Stimulated activated CD8-positive, alpha-beta memory T cell treated with anti-CD3 and anti-CD28 coated beads, Interleukin-2, amount 100 ng/mL, for 1 hour (primary cell): ENCODE measurements around the gene ATP2B2.

ENCODE experiments used
- DNase-seq, 2 donors: peaks; one replicate each; pipeline ENCODE4 v3.0.0-alpha.2; 2020; ENCODE audit warnings: low read depth in 2 of 2

ATP2B2 gene

GRCh38 chr3:10510743-10511432, 5.5 kb upstream of the ATP2B2 start:
- DNase-seq, result no peak

GRCh38 chr3:10510086-10510742, 4.8 kb upstream of the ATP2B2 start:
- DNase-seq, result no peak

DNA sequence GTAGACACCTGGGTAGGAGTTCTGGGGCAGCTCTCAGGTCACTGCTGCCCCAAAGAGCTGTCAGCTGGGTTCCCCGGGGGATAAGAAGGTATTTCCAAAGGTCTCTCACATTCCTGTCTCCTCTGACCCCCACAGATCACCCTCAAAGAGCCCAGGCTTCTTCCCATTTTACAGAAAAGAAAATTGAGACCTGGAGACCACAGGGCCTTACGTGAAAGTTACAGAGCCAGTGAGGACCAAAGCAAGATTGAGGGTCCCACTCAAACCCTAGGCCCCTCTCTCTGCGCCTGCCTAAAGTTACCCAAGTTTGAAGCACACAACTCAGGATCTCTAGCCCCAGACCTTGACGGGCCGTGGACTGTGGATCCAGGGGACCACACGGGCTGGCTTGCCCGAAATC, 3.9 kb upstream of the ATP2B2 start:
- DNase-seq, result no peak

- no peak for DNase-seq
Observed at GRCh38 chr3:10508619-10509260, 3.4 kb upstream of the ATP2B2 start.

- DNase-seq, result no peak
Observed at GRCh38 chr3:10508235-10508618, 2.8 kb upstream of the ATP2B2 start.

DNA sequence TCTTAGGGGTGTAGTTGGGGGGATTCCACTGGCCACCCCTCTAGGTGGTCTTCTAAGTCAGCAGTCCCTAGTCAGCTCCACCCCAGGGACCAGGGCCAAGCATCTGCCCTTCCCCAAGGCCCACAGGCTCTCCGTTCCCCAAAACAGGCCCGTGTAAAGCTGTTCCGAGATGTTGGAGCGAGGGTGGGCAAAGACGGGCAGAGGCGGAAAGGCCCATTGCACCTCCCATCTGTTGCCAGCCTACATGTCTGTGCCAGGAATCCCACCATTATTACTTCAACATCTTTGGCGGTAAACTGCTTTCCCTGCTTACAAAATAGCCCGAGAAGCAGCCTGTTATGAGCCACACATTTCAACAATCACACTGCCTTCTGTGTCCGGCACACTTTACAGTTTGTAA, 1.9 kb upstream of the ATP2B2 start:
- no peak for DNase-seq

GRCh38 chr3:10506696-10507095, 1.3 kb upstream of the ATP2B2 start:
- DNase-seq, result no peak

GRCh38 chr3:10505791-10506585, 602 bp upstream of the ATP2B2 start:
- DNase-seq, result no peak

- no peak for DNase-seq
Observed at GRCh38 chr3:10504171-10505049, 976 bp downstream of the ATP2B2 start.

- no peak for DNase-seq
Observed at GRCh38 chr3:10503217-10503796, 2.1 kb downstream of the ATP2B2 start.

DNA sequence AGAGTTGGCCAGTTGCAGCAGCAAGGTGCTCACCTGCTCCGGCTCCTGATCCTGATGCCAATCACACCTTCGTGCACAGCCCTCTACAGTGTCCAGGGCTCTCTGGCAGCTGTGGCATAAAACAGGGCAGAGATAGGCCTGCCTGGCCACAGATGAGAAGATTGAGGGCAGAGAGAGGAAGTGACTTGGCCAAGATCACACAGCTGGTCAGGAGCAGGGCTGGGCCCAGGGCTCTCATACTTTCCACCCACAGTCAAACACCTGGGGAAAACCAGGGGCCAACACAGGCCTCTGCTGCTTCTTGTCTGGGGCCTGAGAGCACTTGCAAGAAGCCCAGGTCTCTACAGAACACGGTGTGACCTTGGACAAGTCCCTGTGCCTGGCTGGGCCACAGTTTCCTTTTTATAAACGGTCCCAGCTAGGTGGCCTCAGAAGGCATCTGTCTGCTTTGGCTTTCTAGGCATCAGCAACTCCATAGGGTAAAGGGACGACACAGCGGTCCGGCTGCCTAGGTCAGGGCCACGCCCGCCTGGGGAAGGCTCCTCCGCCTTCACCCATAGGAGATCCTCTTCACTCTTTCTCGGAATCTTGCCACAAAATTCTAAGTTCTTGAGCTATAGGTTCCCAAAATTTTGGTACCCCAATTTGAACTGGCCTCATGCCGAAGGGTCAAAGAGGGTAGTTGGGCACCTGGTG, 3.1 kb downstream of the ATP2B2 start:
- no peak for DNase-seq

- DNase-seq, result no peak
Observed at GRCh38 chr3:10501664-10502052, 3.7 kb downstream of the ATP2B2 start.

DNA sequence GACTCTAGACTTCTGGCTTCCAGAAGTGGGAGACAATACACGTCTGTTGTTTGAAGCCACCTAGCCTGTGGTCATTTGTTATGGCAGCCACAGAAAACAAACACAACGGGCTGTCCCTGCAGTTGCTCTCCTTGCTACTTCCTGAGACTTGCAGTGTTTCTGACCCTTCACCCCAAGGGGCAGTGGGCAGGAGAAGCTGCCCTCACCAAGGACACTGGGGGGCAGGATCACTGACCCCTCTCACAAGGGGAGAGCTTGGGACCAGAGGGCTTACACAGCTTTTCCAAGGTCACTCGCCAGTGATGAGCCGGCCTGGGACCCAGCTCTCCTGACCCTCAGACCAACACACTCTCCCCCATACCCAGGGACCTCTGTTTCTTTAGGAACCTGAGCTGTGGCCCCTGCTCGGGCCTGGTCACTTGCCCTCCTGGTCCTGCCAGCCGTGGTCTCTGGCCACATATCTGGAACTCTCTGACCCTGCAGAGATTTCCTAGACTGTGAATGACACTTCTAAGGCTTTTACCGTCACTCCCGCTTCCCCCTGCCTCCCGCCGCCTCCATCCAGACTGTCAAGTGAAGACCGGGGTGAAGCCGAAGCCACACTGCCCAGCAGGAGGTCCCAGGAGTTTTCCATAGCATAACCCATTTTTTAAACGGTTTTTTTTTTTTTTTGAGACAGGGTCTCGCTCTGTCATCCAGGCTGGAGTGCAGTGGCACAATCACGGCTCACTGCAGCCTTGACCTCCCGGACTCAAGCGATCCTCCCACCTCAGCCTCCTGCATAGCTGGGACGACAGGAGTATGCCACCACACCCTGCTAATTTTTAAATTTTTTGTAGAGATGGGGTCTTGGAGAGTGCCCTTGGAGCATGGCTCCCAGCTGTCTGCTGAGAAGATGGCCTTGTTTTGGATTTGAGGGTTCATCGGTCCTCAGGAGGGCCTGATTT, 4.4 kb downstream of the ATP2B2 start:
- DNase-seq, result no peak

DNA sequence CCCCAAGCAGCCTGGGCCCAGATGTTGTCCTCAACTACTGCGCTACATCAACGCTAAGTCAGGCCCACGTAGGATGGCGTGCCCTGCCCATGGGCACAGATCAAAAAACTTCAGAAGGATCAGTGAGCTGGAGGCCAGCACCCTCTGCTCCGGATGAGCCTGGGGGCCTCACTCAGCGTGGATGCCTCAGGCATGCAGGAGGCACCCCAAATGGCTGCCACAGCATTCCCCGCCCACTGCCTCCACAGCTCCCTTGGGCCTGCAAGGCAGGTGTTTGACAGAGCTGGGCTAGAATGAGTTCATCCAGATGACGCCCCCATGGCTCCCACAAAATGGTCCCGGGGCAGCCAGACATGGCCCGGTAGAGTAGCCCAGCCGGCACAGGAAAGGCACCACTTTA, 7.1 kb downstream of the ATP2B2 start:
- no peak for DNase-seq

DNA sequence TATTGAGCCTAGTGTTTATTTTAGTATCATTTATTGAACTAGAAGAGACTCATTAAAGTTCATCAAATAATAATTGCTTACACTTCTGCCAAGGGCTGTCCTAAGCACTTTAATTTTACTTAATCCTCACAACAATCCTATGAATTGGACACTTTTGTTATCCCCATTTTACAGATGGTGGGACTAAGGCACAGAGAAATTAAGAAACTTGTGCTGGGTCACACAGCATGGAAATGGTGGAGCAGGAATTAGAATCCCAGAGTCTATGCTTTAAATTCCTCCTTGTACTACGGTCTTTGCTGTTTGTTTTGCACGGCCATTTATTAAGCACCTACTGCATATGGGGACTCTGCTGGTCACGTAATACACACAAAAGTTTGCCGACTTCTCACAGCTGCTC, 7.9 kb downstream of the ATP2B2 start:
- DNase-seq, result no peak

DNA sequence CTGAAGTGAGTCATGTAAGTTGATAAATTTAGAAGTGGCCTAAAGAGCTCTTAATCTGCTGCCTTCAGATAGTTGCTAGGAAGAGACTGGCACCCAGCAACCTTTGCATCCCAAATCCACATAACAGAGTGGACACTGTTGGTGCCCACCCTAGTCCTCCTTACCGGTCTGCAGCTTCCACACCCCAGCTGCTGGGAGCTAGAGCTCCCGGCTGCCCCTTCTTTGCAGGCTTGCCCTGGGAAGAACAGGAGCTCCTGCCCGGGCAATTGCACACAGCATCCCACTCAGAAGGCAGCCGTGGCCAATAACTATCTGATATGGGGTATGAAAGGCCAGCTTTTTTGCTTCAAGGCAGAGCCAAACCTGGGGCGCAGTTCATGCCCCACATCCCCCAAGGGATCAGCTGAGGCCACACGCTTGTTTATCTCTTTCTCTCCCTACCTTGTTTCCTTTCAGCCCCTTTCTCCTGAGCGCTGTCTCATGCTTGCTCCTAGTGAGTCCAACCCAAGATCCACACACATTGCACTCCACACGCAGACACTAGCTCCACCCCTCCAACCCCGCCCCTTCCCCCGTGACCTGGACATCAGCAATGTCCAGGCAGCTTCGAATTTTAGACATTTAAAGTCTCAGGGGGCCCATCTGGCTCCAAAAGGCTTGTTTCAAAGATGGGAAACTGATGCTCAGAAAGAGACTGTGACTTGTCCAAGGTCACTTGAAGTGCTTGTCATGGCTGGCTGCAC, 9.1 kb downstream of the ATP2B2 start:
- DNase-seq, result no peak

- no peak for DNase-seq
Observed at GRCh38 chr3:10495614-10496013, 9.8 kb downstream of the ATP2B2 start.

- no peak for DNase-seq
Observed at GRCh38 chr3:10495003-10495402, 10.4 kb downstream of the ATP2B2 start.

- no peak for DNase-seq
Observed at GRCh38 chr3:10494180-10494579, 11.2 kb downstream of the ATP2B2 start.
